HG03521 (cell line): ENCODE data around the gene DRG2.

Experiments used
- ATAC-seq: cut with Tn5 transposase; IDR thresholded peaks from one replicate; pipeline ENCODE4 v1.9.1; 2021; ENCODE audit warnings: mild to moderate bottlenecking, moderate library complexity; ENCODE audit not compliant: unreplicated experiment

The DRG2 gene

DNA sequence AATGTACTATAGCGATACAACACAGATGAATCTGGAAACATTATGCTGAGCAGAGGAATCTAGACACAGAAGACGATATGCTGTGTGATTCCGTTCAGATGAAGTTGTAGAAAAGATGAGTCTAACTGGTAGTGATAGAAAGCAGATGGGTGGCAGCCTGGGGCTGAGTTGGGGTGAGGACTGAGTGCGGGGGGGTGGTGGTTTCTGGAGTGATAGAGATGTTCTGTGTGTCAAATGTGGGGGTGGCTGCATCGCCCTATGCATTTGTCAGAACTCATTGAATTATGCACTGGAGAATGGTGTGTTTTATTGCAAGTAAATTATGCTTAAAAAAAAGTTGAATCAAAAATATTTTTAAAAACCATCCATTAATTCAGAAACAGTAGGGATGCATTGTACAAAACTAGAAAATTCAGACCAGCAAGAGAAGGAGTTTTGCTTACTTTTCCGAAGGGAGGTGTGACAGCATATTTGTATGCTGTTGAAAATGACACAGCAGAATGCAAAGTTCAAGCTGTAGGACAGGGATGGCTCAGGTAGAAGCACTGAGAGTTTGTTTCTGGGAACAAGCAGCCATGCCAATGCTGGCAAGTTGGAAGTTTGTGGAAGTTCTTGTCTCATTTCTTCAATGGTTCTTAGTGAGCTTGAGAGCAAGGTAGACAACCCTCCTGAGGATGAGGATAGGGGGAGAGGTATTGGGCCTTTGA, 13.0 kb upstream of the DRG2 start:
- no peak for ATAC-seq

DNA sequence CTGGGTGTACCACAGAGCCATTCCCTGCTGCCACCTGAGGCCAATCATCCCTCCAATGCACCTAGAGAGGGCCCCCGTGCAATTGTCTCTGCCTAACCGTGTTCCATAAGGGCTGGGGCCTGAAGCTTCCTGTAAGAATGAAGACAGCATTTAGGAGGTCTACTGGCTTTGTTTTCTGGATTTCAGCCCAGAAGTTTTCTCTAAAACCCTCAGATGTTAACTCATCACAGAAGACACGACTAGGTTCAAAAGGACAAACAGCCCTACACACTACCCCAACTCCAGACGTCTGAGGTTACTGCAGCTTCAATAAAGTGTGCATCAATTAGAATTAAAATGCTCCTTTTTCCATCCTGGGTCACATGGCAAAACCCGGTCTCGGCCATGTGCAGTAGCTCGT, 10.8 kb upstream of the DRG2 start:
- ATAC-seq = no peak

DNA sequence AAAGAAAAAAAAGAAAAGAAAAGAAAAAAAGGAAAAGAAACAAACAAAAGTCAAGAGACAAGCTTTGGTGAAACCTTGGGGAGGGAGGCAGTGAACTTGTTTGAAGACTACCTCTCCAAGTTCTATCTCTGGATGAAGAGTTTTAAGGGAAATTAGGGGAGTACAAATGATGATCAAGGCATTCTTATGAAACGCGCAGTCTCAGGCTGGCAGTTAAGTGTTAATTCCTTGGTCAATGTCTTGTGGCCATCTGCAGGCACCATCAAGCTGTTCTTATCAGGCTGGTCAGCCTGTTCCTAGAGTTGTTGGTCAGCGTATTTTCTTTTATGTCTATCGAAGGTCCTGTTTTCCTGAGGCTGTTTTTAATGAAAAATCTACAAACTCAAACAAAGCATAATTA, 8.2 kb upstream of the DRG2 start:
- no peak for ATAC-seq

DNA sequence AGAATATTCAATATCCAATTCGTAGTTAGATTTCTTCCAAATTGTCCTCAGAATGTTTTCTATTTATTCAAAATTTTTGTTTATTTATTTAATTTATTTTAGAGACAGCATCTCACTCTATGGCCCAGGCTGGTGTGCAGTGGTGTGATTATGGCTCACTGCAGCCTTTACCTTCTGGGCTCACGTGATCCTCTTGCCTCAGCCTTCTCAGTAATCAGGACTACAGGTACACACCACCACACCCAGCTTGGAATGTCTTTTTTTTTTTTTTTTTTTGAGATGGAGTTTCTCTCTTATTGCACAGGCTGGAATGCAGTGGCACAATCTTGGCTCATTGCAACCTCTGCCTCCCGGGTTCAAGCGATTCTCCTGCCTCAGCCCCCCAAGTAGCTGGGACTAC, 3.5 kb upstream of the DRG2 start:
- no peak for ATAC-seq

DNA sequence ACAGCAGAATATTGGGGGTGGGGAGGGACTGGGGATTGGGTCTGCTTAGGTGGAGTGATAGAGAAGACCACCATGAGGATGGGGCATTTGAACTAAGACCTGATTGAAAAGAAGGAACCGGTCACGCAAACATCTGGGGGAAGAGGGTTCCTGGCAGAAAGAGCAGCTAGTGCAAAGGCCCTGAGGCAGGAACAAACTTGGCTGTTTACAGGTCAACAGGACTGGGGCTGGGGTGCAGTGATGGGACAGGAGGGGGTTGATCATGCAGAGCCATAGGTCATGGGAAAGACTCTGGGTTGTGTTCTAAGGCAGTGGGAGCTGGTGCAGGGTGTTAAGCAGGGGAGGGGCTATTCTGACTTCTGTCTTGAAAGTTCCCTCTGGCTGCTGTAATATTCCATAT, 1.9 kb downstream of the DRG2 start:
- no peak for ATAC-seq

DNA sequence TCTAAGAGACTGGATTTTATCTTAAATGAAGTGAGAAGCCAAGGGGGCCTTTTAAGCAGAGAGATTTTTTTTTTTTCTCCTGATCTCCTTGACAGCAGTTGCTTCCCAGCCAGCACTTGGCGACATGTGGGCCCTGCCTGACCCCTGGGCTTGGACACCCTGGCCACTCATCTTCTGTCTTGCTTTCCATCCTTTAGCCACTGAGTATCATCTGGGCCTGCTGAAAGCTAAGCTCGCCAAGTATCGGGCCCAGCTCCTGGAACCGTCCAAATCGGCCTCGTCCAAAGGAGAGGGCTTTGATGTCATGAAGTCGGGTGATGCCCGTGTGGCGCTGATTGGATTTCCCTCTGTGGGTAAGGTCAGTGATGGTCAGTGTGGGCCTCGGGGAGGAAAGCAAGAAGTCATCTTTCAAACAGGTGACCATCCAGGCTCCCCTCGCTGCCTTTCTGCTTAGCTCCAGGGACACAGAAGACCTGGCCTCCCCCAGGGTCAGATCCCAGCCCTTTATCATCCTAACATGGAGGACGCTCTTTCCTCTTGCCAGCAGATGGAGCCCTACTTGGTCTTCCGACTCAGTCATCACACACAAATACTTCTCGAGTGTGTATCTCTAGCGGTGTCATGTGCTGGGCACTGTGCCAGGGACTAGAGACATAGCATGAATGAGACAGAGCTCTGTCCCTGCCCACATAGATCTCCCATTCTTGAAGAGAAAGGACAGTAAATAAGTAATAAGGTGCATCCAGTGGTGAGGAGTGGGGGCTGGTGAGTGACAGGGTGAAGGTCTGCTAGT, 6.1 kb downstream of the DRG2 start:
- ATAC-seq = no peak

DNA sequence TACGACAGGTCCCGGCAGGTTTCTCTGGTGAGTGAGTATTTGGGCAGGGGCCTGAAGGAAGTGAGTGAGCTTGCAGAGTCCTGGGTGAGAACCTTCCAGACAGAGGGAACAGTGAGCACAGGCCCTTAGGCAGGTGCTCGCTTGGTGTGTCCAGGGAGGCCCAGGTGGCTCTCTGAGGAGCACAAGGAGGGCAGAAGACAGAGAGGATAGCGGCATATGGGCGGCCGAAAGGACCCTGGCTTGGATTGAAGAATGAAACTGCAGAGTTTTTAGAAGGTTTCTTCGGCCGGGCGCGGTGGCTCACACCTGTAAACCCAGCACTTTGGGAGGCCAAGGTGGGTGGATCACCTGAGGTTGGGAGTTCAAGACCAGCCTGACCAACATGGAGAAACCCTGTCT, 6.7 kb downstream of the DRG2 start:
- ATAC-seq = no peak

DNA sequence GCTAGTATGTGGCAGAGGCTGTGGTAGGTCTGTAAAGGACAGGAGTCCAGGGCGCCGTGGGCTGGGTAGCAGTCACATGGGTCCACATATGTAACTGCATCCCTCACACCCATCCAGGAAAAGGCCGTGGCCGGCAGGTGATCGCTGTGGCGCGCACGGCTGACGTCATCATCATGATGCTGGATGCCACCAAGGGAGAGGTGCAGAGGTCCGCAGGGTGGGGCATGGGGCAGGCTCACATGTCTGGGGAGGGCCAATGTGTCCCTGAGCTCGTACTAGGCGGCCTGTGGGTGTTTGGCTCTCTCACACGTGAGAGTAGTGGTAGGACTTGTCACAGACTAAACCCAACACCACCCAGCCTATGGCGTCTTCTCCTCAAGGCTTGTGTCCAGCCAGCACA, 11.8 kb downstream of the DRG2 start:
- ATAC-seq = no peak

DNA sequence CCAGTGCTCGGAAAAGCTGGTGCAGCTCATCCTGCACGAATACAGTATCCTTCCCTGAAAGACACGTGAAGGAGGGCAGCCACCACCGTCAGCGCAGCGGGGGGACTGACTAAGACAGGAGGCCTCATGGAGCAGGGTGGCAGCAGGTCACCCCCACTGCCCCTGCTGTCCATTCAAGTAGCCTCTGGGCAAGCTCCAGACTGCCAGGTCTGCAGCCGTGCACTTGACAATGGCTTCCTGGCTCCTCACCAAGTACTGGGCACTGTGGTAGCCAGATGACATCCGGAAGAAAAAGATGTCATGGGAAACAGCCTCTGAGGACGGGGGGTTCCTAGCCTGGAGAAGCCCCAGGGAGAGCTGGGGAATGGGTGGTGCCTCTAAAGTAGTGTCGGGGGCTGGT, 12.9 kb downstream of the DRG2 start:
- ATAC-seq = no peak

DNA sequence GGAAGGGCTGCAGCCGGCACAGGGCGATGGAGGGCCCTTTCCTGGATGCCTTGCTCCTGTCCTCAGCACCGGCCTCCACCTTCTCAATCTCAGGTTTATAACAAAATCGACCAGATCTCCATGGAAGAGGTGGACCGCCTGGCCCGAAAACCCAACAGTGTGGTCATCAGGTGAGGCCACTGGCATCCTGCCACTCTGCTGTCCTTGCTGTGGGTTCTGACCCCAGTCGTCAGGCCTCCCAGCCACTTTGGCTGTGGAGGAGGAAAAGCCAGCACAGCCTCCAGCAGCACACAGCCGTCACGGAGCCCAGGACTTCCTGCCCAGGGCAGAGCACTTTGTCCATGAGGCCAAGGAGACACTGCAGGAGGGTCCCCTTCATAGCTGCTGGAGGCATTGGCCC, 14.1 kb downstream of the DRG2 start:
- no peak for ATAC-seq

DNA sequence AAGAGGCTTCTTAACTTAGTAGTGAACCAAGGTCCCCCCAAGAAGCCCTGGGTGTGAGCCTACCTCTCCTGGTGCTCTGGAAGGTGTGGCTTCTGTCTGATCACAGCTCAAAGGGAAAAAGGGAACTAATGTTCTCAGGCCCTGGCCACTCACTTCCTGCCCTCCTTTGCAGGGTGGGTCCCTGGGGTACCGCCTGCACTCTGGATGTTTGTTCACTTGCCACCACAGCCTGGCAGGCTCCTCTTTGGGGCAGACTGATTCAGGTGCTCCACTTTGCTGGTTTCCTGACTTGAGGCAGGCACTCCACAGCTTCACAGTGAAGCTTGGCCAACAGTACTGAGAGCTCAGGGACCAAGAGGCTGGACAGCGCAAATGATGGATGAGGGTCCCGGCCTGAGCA, 14.9 kb downstream of the DRG2 start:
- no peak for ATAC-seq

DNA sequence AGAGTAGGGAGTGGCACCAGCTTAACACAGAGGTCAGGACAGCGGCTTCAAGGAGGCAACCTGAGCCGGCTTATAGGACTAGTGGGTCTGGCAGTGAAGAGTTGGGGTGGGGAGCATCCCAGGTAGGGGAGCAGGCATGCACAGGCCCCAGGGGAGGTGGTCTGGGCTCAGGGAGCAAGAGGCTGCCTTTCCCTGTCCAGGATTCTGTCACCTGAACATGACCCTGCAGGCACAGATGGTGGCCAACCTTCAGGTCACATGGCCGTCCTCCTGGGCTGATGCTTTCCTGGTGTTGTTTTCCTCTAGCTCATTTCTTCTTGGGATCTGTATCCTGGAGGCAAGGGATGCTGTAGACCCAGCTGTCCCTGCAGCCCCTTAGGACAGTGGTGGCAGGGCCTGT, 17.3 kb downstream of the DRG2 start:
- ATAC-seq = no peak

DNA sequence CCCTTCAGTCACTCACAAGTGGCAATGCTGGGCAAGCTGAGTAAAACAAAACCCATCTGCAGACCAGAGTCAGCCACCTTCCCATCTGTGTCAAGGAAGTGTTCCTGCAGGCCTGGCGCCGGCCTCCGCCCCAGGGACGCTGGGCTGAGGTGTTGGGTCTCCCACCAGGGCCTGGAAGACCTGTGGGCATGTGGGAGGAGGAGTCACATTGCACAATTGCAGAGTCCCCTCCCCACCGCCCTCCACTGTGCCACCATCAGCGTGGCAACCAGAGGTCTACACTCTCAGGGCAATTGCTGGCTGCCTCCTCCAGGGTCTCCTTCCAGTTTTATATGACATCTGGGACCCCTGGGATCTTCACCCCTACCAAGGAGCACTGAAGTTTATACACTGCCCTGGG, 17.8 kb downstream of the DRG2 start:
- ATAC-seq = no peak

DNA sequence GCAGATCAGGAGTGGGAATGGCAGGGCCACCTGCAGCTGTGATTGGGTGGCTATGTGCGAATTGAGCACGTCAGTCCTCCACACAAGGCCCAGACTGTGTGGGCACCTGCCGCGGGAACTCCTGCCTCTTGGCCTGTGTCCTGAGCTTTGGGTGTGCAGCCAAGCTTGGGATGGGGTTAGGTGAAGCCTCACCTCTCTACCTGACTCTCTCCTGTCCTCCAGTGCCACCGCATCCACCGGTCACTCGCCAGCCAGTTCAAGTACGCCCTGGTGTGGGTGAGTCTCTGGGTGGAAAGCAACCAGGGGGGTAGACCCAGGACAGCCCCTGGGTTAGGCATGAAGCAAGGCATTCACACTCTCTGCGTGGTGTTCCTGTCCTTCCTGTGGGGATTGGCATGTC, 18.5 kb downstream of the DRG2 start:
- ATAC-seq = no peak

DNA sequence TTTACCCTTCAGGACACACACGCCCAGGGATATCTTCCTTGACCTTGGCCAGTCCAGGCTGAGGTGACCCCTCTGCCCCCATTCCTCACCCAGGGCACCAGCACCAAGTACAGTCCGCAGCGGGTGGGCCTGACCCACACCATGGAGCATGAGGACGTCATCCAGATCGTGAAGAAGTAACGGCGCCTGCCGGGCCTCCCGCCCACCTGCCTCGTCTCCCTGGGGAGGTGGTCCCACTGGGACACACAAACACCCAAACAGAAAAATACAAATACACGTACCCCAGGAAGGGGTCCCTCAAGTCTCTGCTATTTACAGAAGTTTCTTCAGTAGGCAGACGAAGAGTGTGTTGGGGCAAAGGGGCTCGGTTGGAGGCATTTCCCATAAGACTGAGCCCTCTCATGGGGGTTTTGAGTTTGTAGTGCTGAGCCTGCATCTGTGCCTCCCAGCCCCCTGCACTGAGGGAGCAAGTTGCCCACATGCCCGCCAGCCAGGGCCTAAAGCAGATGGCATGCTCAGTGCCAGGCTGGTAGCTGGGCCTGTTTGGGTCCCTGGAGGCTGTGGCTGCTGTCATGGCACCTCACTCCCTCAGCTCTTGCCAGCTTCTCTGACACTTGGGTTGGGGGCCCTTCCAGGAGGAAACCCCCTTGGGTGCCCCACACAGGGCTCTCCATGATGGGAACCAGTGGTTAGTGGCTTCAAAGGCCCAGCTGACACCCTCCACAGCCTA, 19.5 kb downstream of the DRG2 start:
- ATAC-seq = no peak

DNA sequence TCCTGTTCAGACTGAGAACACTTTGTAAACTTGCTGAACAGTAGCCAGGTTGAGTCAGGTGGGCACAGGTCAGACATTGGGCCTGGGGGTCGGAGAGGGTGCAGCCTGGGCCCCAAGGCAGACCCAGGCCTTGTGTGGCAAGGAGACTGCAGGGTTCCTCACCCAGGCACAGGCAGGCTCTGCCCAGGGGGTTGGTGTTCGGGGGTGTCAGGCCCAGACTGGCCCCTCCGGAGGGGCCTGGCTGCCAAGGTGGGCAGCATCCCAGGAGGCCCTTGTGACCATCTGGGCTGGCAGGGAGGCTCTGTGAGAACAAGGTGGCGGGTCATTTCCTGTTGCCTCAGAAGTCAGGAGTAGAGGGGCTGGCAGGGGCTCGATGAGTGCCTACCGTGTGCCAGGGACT, 20.2 kb downstream of the DRG2 start:
- ATAC-seq = no peak

DNA sequence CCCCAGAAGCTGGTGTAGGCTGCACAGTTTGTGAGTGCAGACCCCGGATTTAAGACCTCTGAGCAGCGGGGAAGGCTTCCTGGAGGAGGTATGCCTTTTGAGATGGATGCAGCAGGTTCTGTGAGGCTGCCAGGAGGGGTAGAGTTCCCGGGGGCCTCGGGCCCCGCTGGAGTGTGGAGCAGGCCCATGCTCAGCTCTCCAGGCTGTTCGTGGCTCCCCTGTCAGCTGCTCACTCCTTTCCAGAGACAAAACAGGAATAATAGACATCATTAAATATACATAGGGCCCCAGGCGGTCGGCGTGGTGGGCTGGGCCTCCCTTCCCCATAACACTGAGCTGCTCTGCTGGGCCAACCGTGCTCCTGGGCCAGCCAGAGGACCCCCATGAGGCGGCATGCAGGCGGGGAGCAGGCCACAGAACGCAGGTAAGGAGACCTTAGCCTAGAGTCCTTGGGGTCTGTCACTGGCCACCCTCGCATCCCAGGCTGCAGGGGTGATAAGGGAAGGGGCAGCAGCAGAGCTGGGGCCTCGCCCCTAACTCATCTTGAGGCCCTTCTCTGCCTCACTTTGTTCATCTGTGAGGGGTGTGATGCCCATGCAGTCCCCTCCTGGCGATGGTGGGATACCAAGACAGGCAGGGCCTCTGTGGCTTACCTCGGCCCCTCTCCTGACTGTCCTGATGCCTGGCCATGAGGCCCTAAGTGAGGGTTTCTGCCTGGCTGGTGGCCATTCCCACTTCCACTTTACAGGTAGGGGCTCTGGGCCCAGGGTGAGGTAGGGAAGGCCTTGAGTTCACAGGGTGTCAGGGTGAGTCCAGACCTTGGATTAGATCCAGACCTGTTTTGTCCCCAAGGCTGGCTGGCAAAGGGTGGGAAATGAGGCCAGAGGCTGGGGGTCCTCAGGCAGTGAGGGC, 20.9 kb downstream of the DRG2 start, which contains the start of gene MYO15A:
Gene MYO15A, plus strand, starts transcription at position 356 of the 912 bp plus-strand sequence. CDS start 10,045 bp downstream, outside the sequence.
- ATAC-seq = no peak

DNA sequence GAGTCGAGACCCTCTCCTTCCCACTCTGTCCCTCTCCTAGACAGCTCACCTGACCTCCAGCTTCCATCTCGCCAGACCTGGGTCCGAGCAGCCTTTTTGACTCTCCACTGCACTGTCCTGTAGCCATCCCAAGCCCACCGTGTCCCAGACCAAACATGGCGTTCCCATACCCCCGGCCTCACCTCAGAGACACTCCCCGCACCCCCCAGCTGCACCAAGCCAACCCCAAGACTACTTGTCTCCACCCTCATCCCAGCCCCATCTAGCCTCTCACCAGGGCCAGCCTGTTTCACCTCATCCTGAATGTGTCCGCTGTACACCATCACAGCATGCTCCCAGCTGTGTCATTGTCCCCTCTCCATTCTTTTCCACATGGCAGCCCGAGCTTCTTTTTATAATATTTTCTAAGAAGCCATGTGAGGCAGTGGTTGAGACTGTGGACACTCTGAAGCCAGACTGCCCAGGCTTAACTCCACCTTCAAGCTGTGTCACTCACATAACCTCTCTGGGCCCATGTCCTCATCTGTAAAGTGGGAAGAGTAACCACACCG, 22.3 kb downstream of the DRG2 start:
- no peak for ATAC-seq

DNA sequence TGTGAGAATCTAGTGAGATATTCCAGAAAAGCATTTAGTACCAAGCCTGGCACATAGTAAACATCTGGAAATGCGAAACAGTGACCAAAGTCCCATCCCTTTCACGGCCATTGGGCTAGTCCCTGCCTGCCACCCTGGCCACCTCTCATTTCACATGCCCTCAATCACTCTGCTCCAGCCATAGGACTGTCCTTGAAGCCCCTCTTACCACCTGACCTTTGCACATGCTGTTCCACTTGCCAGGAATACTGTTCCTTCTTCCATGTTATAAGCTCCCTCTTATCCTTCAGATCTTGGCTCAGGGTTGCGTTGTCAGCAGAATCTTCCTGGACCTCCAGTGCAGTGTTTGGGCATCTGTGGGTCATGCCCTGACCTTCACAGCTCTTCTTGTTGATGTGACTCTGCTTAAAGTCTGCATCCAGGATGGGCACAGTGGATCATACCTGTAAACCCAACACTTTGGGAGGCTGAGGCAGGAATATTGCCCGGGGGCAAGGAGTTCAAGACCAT, 22.9 kb downstream of the DRG2 start:
- no peak for ATAC-seq

DNA sequence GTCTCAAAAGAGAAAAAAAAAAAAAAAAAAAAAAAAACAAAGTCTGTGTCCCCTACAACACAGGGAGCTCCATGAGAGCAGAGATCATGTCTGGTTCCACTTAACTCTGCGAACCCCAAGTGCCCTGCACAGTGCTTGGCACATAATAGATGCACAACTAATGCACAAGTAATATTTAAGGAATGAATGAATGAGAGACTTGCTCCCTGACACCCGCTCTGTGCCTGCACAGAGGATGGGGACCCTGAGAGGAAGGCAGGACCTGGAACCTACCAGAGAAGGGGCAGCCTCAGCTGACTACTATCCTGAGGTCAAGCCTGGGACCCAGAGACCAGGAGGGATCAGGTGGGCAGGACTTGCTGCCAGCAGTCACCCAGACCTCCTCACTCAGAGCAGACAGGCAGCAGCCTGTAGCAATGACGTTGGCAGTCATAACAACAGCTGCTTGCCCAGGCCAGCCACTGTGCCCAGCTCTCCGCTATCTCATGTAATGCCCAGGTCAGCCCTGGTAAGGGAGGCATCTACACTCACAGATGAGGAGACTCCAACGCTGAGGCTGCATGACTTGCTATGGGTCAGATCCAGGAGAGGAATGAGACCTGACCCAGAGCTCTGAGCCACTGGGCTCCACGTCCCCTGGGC, 23.7 kb downstream of the DRG2 start:
- ATAC-seq = no peak
